ENCODE measurements around the gene MASP1.

The MASP1 gene

GRCh38 chr3:187186801-187187421, 104.6 kb downstream of the MASP1 start:
- DNase-seq (ENCODE audit: low read depth in 2 of 2), result no peak

DNA sequence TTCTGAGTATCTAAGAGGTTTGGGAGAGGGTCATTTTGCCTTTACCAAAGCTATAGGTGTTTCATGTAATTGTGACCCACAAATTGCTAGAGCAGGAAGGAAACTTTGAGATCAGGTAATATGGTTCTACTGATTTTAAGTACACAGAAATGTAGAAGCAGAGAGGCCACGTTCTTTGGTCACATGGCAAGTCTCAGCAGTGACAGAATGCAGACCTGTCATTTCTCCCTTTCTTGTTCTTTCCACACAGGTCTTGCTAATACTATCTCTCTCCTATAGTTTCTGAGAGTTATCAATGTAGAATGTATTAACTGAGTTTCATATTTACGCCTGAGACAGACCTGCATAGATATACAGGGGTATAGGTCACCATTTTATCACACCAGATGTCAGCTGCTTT, 105.2 kb downstream of the MASP1 start:
- no peak for DNase-seq (ENCODE audit: low read depth in 2 of 2)

GRCh38 chr3:187185759-187186158, 105.8 kb downstream of the MASP1 start:
- DNase-seq (ENCODE audit: low read depth in 2 of 2), result no peak

All from stimulated activated CD4-positive, alpha-beta T cell treated with anti-CD3 and anti-CD28 coated beads, Interleukin-15, amount 100 ng/mL, for 48 hours (primary cell).